ENCODE results near the gene GABRA1.

The GABRA1 gene

GRCh38 chr5:161847941-161848391, at the start of gene GABRA1:
TSS of gene GABRA1 (plus strand) at chr5:161848120. CDS start at chr5:161850811, 2,691 bp downstream.
- no peak for DNase-seq

DNA sequence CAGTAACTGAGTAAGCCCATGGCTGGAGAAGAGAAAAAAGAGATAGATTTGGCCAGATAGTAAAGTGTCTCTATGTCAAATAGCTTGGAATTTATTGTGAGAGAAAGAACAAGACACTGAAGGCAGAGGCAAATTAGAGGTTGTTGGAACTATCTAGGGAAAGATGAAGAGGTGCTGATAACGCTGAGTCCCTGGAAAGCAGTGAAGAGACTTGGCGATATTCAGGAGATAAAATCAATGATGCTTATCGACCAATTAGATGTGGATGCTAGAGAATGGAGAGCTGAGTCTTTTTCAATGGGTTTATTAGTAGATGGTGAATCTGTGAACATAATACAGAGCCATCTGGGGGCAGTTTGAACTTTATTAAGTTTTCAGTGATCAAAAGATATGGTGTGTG, 48.6 kb upstream of the GABRA1 start:
- DNase-seq: no peak

GRCh38 chr5:161804263-161804662, 43.7 kb upstream of the GABRA1 start:
- DNase-seq: no peak

DNA sequence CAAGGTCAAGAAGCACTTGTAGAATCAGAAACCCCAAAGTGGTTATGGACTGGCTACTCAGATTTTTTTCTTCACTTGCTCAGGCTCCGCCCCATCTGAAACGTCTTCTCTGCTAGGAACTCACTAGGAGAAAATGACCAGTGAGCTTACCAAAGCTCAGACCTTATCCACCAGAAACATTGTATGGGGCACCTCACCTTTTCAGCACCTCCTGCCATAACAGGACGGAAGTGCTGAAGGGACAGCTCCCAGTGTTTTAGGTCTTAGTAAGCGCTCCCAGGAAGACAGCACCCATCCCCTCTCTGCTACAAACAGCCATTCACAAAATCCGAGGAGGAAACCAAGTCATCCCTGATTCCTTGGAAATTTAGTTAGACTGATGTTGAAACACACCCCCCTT, 1.2 kb upstream of the GABRA1 start:
- DNase-seq: no peak

DNA sequence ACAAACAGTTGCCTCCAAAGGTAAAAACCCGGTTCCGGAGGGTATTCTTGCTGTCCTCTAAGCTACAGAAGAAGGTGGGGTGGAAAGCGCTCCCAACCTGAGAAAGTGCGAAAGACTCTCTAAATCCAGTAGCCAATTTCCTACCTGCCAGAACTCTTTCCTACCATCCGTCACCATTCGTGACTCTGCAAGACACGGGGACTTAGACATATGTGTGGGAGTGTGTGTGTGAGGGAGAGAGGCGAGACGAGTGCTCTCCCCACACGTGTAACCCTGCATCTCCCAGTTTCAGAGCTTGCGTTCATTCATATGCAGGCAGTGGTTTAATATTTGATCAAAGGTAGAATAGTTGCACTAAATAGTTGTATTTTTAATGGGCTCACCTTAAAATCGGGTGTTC, 473 bp upstream of the GABRA1 start:
- no peak for DNase-seq

GRCh38 chr5:161850491-161850890, 2.6 kb downstream of the GABRA1 start:
- DNase-seq: no peak

- no peak for DNase-seq
These were observed 3.9 kb downstream of the GABRA1 start for GRCh38 chr5:161851691-161852299.

DNA sequence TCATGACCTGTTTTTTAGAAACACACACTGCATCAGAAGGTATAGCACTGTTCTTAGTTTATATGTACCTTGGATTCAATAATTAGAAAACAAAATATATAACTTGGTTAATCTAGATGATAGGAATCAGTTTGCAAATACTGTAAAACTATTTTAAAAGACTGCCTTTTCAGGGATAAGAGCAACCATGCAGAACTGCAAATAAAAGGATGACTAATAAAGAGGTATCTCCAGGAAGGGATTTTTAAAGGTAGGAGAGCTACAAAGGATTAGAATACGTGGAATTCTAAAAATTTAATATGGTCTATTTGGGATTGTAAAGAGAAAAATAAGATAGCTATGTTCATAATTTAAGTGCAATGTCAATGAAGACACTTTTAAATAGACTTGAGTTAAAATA, 9.4 kb downstream of the GABRA1 start:
- no peak for DNase-seq

DNA sequence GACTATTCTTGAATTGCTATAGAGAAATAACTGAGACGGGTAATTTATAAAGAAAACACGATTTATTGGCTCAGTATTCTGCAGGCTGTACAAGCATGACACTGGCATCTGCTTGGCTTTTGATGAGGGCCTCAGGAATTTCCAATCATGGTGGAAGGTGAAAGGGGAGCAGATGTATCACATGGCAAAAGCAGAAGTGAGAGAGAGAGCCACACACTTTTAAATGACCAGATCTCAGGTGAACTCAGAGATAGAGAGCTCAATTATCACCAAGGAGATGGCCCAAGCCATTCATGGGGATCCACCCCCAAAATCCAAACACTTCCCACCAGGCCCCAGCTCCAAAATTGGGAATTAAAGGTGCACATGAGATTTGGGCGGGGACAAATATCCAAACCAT, 15.3 kb downstream of the GABRA1 start:
- no peak for DNase-seq

DNA sequence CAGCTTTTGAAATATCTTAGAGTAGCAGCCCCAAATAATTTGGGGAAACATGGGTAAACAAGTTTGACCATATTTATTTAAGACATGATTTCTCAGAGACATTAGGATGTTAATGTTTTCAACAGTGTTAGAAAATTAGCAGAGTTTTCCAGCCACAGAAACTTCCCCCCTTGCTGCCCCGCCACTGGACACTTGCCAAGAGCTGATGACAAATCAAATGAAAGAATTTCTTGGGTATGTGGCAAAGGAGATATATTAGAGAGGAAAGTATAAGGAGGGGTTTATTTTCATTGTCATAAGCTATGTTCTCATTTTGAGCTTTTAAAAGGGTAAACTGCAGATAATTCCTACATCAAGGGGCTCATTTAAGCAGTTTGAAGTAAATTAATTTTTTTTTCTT, 15.9 kb downstream of the GABRA1 start:
- DNase-seq: no peak

DNA sequence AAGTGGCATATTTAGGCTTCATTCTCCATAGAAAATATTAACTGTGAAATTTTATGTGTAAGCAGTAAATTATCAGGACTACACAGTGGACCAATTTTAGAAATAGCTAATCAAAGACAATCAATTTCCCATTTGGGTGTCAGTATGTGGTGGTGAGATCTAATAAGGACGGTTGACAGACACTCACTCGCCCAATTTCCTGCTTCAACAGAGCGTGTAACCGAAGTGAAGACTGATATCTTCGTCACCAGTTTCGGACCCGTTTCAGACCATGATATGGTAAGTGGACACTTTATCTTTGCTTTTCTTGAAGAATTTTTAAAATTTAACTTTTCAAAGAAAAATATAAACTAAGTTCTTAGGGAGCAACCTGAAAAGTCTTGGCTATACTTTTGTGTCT, 17.6 kb downstream of the GABRA1 start:
- DNase-seq: no peak

GRCh38 chr5:161889971-161890370, 42.1 kb downstream of the GABRA1 start:
- DNase-seq: no peak

- DNase-seq: no peak
These were observed 47.6 kb downstream of the GABRA1 start for GRCh38 chr5:161895514-161895913.

DNA sequence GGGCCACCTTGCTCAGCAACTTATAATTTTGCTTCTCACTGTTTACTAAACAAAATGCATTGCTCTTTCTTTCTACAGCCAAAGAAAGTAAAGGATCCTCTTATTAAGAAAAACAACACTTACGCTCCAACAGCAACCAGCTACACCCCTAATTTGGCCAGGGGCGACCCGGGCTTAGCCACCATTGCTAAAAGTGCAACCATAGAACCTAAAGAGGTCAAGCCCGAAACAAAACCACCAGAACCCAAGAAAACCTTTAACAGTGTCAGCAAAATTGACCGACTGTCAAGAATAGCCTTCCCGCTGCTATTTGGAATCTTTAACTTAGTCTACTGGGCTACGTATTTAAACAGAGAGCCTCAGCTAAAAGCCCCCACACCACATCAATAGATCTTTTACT, 49.1 kb downstream of the GABRA1 start:
- DNase-seq: no peak

- DNase-seq: no peak
These were observed 51.7 kb downstream of the GABRA1 start for GRCh38 chr5:161899590-161899989.

- DNase-seq: no peak
These were observed 53.1 kb downstream of the GABRA1 start for GRCh38 chr5:161900981-161901380.

DNA sequence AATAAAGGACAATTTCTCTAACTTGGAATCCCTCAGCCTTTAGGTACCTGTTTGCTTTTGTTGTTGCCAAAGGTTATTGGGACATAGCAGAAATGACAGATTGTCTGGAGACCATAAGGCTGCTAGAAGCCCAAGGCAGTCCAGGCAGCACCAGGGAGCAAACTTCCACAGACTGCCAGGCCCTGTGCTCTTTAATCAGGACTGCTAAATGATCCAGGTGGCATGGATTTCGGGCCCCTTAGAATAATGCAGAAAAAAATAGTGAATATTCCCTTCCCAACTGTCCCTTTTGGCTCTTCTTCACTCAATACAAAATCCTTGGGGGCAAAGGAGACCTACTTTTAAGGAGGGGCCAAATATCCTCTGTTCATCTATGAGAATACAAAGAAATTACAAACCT, 73.9 kb downstream of the GABRA1 start:
- DNase-seq: no peak

DNA sequence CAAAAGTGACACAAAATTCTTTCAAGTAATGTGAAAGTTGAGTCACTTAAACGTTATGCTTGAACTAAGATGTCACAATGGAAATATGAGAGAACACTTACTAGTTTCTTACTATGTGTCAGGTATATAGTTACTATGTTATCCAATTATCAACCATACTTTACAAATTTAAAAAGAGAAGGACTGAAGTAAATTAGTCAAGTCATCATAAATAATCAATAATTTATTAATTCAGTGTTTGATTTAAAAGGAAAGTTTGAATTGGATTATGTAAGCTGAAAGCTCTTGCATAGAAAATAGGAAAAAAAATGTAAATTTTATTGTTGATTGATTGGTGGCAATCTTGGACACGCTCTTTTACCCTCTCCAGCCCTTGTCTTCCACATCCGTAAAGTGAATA, 76.3 kb downstream of the GABRA1 start:
- no peak for DNase-seq

DNA sequence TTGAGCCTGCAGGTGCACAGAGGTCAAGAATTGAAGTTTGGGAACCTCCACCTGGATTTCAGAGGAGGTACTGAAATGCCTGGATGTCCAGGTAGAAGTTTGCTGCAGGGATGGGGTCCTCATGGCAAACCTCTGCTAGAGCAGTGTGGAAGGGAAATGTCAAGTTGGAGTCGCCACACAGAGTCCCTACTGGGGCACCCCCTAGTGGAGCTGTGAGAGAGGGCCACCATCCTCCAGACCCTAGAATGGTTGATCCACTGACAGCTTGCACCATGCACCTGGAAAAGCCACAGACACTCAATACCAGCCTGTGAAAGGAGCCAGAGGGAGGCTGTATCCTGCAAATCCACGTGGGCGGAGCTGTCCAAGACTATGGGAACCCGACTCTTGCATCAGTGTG, 78.0 kb downstream of the GABRA1 start:
- peak in 1 of 2 donors; percentile 0 for DNase-seq

GRCh38 chr5:161934486-161934885, 86.6 kb downstream of the GABRA1 start:
- DNase-seq: no peak

DNA sequence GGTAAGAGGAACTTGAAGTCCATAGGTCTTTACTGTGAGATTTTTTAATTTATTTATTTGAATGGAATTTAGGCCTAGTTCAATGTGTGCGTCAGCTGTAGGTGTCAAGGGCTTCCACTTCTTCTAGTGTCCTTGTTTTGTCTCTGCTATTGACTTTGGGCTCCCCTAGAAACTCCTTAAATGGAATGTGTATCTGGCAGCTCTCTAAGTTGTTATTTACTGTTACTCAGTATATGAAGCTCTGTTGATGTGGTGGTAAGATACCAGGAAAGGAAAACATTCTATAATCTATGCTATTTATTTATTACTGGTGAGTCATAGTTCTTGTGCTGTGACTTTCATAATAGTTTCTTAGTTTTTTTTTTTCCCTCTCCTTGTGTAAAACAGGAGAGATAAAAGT, 97.1 kb downstream of the GABRA1 start:
- DNase-seq: no peak

DNA sequence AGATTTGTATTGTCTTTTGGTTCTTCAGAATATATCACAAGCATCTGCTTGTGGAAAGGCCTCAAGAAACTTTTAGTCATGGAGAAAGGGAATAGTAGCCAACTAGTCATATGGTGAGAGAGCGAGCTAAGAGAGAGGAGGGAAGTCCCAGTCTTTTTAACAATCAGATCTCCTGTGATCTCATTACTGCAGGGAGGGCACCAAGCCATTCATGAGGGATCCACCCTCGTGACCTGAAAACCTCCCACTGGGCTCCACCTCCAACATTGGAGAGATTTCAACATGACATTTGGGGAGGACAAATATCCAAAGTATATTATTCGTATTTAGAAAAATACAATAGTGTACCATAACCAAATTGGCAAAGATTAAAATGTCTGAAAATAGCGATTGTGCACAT, 99.0 kb downstream of the GABRA1 start:
- no peak for DNase-seq

Data from CD4-positive, alpha-beta T cell treated with Interleukin-1 beta for 1 hour (primary cell).